Pons (tissue), 1 donor: Measurements from ENCODE around the gene GPC1.

Source experiments
- DNase-seq: peaks from one replicate; pipeline ENCODE4 v3.0.0-alpha.2; 2016; ENCODE audit warnings: low spot score

The GPC1 gene

GRCh38 chr2:240396623-240397541 is 38.6 kb upstream of the GPC1 start:
- no peak for DNase-seq

- DNase-seq: no peak
Measured at GRCh38 chr2:240397542-240397916, 37.9 kb upstream of the GPC1 start.

GRCh38 chr2:240397924-240398645 is 37.4 kb upstream of the GPC1 start:
- DNase-seq: no peak

- DNase-seq: no peak
Measured at GRCh38 chr2:240398661-240399267, 36.7 kb upstream of the GPC1 start.

- no peak for DNase-seq
Measured at GRCh38 chr2:240399419-240400324, 35.8 kb upstream of the GPC1 start.

- DNase-seq: no peak
Measured at GRCh38 chr2:240400371-240401161, 34.9 kb upstream of the GPC1 start.

- DNase-seq: no peak
Measured at GRCh38 chr2:240401308-240401707, 34.2 kb upstream of the GPC1 start.

GRCh38 chr2:240401781-240402551 is 33.5 kb upstream of the GPC1 start:
- no peak for DNase-seq

GRCh38 chr2:240402566-240403272 is 32.7 kb upstream of the GPC1 start:
- DNase-seq: no peak

GRCh38 chr2:240403396-240404104 is 31.9 kb upstream of the GPC1 start:
- DNase-seq: no peak

GRCh38 chr2:240404174-240404852 is 31.1 kb upstream of the GPC1 start:
- DNase-seq: no peak

GRCh38 chr2:240405133-240405532 is 30.3 kb upstream of the GPC1 start:
- DNase-seq: no peak

- no peak for DNase-seq
Measured at GRCh38 chr2:240405684-240406313, 29.7 kb upstream of the GPC1 start.

GRCh38 chr2:240407090-240407489 is 28.4 kb upstream of the GPC1 start:
- no peak for DNase-seq

- DNase-seq: no peak
Measured at GRCh38 chr2:240410004-240410403, 25.5 kb upstream of the GPC1 start.

GRCh38 chr2:240410808-240411207 is 24.7 kb upstream of the GPC1 start:
- no peak for DNase-seq

- no peak for DNase-seq
Measured at GRCh38 chr2:240411261-240412160, 24.0 kb upstream of the GPC1 start.
